Osteoblast (primary cell): ENCODE results near the gene TAS2R1. TPM values are rescaled to one million over a fixed set of nuclear protein-coding genes. Genes with fewer than 3 reads are reported as not detected.

Source experiments
- DNase-seq: peaks from one replicate; pipeline ENCODE4 v3.0.0; 2011; ENCODE audit warnings: low spot score, mixed read lengths; ENCODE audit not compliant: insufficient read length; ENCODE audit errors: missing footprints
- H2AFZ ChIP-seq: 2 replicates; pipeline ENCODE4 v1.6.0; 2011; ENCODE audit warnings: mild to moderate bottlenecking, low read length
- H3K27ac ChIP-seq: 2 replicates; pipeline ENCODE4 v1.5.1; 2011; ENCODE audit warnings: mild to moderate bottlenecking, low read depth, low read length, moderate library complexity
- H3K27me3 ChIP-seq: 2 replicates; pipeline ENCODE4 v1.6.0; 2012; ENCODE audit warnings: mild to moderate bottlenecking, control low read depth, inconsistent platforms, low read length, moderate library complexity; ENCODE audit not compliant: insufficient read depth
- H3K36me3 ChIP-seq: 2 replicates; pipeline ENCODE4 v1.5.1; 2011; ENCODE audit warnings: mild to moderate bottlenecking, low read length, control low read depth, moderate library complexity; ENCODE audit not compliant: insufficient read depth
- H3K4me1 ChIP-seq: 2 replicates; pipeline ENCODE4 v1.5.1; 2011; ENCODE audit warnings: mild to moderate bottlenecking, low read length, control low read depth, moderate library complexity; ENCODE audit not compliant: insufficient read depth
- H3K4me2 ChIP-seq: 2 replicates; pipeline ENCODE4 v1.6.0; 2011; ENCODE audit warnings: mild to moderate bottlenecking, low read length; ENCODE audit not compliant: insufficient read depth
- H3K4me3 ChIP-seq: fragments of 200-600 bp; sonication (generic); 3 replicates; pipeline ENCODE4 v1.5.1; 2012; ENCODE audit warnings: mild to moderate bottlenecking, low read length, inconsistent platforms; ENCODE audit not compliant: insufficient read depth
- H3K79me2 ChIP-seq: 2 replicates; pipeline ENCODE4 v1.6.0; 2012; ENCODE audit warnings: mild to moderate bottlenecking, low read length, control low read depth, inconsistent platforms; ENCODE audit not compliant: insufficient read depth
- H3K9me3 ChIP-seq: 2 replicates; pipeline ENCODE4 v1.5.1; 2011; ENCODE audit warnings: low read depth, low read length, control low read depth
- H4K20me1 ChIP-seq: 2 replicates; pipeline ENCODE4 v1.6.0; 2012; ENCODE audit warnings: mild to moderate bottlenecking, low read length, control low read depth; ENCODE audit not compliant: insufficient read depth
- CTCF ChIP-seq: IDR thresholded peaks from 2 replicates; pipeline ENCODE4 v1.5.1; 2011; ENCODE audit warnings: mild to moderate bottlenecking, low read depth, low read length, moderate library complexity; ENCODE audit errors: extremely low read depth
- total RNA-seq: library from RNA; depleted of rRNA; stranded (reverse); fragments of >200 nt; gene quantifications from 2 replicates; pipeline ENCODE4 v1.2.3, GENCODE V29; 2012

Gene TAS2R1
- total RNA-seq, 1 donor: not detected

GRCh38 chr5:9608093-9608492 lies 22.1 kb downstream of the TAS2R1 start:
- Histone ChIP-seq H3K79me2 (no peaks in the 10 kb centered on the region), H3K36me3 (no peaks in the 10 kb centered on the region), H3K9me3 (no peaks in the 10 kb centered on the region), H4K20me1 (no peaks in the 10 kb centered on the region), H2AFZ (no peak overlapping the region), H3K27me3 (peaks cover 7% of the 10 kb centered on the region), H3K4me2 (no peak overlapping the region), H3K4me1 (no peaks in the 10 kb centered on the region), H3K4me3 (no peak overlapping the region), H3K27ac (no peak overlapping the region)
- no peak for DNase-seq
- TF ChIP-seq CTCF: no peak

GRCh38 chr5:9605041-9605838 lies 24.9 kb downstream of the TAS2R1 start:
- peaks cover 12% of the 10 kb centered on the region for H3K27me3 ChIP-seq
- H2AFZ ChIP-seq: no peak overlapping the region
- TF ChIP-seq CTCF: no peak
- no peak overlapping the region for H3K27ac ChIP-seq
- no peaks in the 10 kb centered on the region for H3K79me2 ChIP-seq
- DNase-seq: no peak
- no peaks in the 10 kb centered on the region for H3K36me3 ChIP-seq
- H3K4me2 ChIP-seq: no peak overlapping the region
- H3K4me3 ChIP-seq: no peak overlapping the region
- H3K4me1 ChIP-seq: no peaks in the 10 kb centered on the region
- H4K20me1 ChIP-seq: no peaks in the 10 kb centered on the region
- H3K9me3 ChIP-seq: no peaks in the 10 kb centered on the region

- Histone ChIP-seq H2AFZ (peak overlapping the region; percentile 5), H3K36me3 (no peaks in the 10 kb centered on the region), H4K20me1 (no peaks in the 10 kb centered on the region), H3K4me2 (no peak overlapping the region), H3K27me3 (peaks cover 12% of the 10 kb centered on the region), H3K4me1 (no peaks in the 10 kb centered on the region), H3K27ac (no peak overlapping the region), H3K79me2 (no peaks in the 10 kb centered on the region), H3K9me3 (no peaks in the 10 kb centered on the region), H3K4me3 (no peak overlapping the region)
- DNase-seq: no peak
- TF ChIP-seq CTCF: no peak
These were observed 25.7 kb downstream of the TAS2R1 start for GRCh38 chr5:9604416-9604815.

GRCh38 chr5:9601055-9601739 lies 29.0 kb downstream of the TAS2R1 start:
- H3K27ac ChIP-seq: no peak overlapping the region
- H3K36me3 ChIP-seq: no peaks in the 10 kb centered on the region
- no peaks in the 10 kb centered on the region for H3K9me3 ChIP-seq
- no peak overlapping the region for H3K4me2 ChIP-seq
- no peak overlapping the region for H2AFZ ChIP-seq
- no peaks in the 10 kb centered on the region for H3K4me1 ChIP-seq
- TF ChIP-seq CTCF: no peak
- no peaks in the 10 kb centered on the region for H4K20me1 ChIP-seq
- DNase-seq: no peak
- H3K4me3 ChIP-seq: no peak overlapping the region
- H3K79me2 ChIP-seq: no peaks in the 10 kb centered on the region
- peaks cover 34% of the 10 kb centered on the region for H3K27me3 ChIP-seq
